GM10266 (cell line): Measurements from ENCODE around the gene NIM1K.
"Not testable (repeated sequence)": the region's sequence is repeated elsewhere in the genome, so short reads cannot be mapped to it uniquely, and the experiment has no call there.

ENCODE experiments used
- DNase-seq: peaks from one replicate; pipeline ENCODE4 v3.0.0; 2012; ENCODE audit errors: extremely low spot score
- CTCF ChIP-seq: IDR thresholded peaks from 2 replicates; pipeline ENCODE4 v1.5.1; 2012; ENCODE audit warnings: mild to moderate bottlenecking, low read depth; ENCODE audit not compliant: control insufficient read depth, insufficient read depth; ENCODE audit errors: missing control alignments

NIM1K gene

DNA sequence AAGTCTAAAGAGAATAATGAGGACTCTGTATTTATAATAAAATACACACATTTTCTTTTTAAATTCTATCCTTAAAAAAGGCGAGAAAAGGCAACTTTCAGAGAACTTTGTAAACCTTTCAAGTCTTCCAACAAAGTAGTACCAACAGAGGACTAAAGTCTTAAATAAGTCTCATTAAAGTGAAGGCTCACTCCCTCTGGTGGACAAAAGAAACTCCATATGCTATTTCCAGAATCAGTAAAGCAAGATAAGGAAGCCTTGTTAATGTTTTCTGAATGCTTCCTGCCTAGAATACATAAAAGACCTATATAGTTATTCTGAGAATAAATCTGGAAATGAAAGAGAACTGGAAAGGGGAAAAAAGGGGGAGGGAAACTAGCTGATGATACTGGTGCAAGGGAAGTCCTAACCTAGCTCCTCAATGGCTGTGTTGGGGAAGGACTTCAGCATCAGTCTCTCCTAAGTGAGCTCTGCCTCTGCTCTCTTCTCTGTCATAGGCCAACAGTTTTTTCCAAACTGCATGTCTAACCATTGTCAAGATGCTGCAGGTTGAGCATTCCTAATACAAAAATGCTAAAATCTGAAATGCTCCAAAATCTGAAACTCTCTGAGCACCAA is 114.0 kb downstream of the NIM1K start:
- peak; percentile 26 for DNase-seq
- TF ChIP-seq CTCF, result peak; percentile 64

GRCh38 chr5:43306954-43307353 is 114.9 kb downstream of the NIM1K start:
- not testable (repeated sequence) for DNase-seq

GRCh38 chr5:43309122-43309521 is 117.1 kb downstream of the NIM1K start:
- TF ChIP-seq CTCF, result no peak
- no peak for DNase-seq

- no peak for TF ChIP-seq CTCF
Measured at GRCh38 chr5:43309637-43310036, 117.6 kb downstream of the NIM1K start.

GRCh38 chr5:43312076-43312661 is 120.1 kb downstream of the NIM1K start:
- no peak for DNase-seq
- no peak for TF ChIP-seq CTCF

More at GRCh38 chr5:43309637-43310036, 117.6 kb downstream of the NIM1K start:
- no peak for DNase-seq

DNA sequence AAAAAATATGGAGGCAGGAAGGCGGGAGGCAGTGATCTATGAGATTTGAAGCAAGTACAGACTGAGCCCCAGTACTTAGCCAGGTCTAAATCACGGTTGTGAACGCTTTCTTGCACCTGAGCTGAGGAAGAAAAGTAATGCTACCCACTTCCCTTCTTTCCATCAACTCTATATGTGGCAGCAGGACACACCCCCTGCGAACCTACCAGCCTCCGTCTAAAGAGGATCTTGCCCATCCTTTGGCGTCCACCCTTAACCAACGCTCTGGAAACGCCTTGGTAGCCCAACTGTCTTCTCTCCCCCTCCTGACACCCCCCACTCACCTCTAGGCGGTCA is 120.6 kb downstream of the NIM1K start:
- DNase-seq, result no peak

DNA sequence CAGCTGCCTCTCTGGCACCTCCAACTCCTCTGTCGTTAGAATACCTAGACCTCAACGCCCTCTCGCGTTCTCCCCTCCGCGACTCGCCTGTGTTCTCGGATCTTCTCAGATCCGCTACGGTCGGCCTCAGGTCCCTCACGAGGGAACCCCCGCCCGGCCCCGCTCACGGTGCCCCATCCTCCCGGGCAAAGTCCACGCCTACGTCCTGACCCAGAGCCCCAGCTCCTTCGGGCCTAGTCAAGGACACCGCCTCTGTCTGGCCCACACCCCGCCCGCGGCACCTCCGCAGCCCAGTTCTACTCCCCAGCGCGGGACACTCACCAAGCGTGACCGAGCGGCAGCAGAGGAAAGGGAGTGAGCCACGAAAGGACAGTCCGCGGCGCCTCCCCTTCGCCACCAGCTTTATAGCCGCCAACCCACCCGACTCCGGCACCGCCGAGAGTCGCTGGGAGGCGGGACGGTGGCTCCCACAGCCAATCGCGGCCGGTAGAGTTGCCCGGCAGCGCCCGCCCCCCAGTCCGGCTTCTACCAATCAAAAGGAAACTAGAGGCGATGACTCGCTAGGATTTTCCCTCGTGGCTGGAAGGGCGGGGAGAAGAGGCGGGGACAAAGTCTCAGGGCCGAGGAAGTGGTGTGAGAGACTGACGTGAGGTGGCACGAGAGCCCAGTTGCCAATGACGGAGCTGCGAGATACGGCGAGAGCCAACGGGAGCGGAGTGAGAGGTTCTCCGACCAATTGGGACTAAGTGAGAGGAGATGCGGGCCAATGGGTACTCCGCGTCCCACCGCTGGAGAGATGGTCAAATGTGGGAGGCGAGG is 121.2 kb downstream of the NIM1K start, which contains the start of gene HMGCS1:
HMGCS1 (minus strand) TSS at position 378 of the 819 bp plus-strand sequence. CDS start 14,447 bp downstream, outside the sequence.
- TF ChIP-seq CTCF, result peak; percentile 33
- DNase-seq, result peak; percentile 90

More for the DNA sequence above, 120.6 kb downstream of the NIM1K start:
- no peak for TF ChIP-seq CTCF
